ENCODE measurements around the gene CCL2. TPM values are rescaled to one million over a fixed set of nuclear protein-coding genes. Genes with fewer than 3 reads are reported as not detected.

Gene CCL2
- total RNA-seq, 1 donor from 2014 or later = 34.1 TPM

- no peak for DNase-seq
- ATAC-seq = no peak
- intact Hi-C loops (cut with DNase I) = no loop called here
- no peaks in the 10 kb centered on the region for H3K36me3 ChIP-seq
- H3K27ac ChIP-seq = no peak overlapping the region
- no peaks in the 10 kb centered on the region for H3K9me3 ChIP-seq
- H3K4me1 ChIP-seq = peaks cover 15% of the 10 kb centered on the region
- TF ChIP-seq, protein P1, sequence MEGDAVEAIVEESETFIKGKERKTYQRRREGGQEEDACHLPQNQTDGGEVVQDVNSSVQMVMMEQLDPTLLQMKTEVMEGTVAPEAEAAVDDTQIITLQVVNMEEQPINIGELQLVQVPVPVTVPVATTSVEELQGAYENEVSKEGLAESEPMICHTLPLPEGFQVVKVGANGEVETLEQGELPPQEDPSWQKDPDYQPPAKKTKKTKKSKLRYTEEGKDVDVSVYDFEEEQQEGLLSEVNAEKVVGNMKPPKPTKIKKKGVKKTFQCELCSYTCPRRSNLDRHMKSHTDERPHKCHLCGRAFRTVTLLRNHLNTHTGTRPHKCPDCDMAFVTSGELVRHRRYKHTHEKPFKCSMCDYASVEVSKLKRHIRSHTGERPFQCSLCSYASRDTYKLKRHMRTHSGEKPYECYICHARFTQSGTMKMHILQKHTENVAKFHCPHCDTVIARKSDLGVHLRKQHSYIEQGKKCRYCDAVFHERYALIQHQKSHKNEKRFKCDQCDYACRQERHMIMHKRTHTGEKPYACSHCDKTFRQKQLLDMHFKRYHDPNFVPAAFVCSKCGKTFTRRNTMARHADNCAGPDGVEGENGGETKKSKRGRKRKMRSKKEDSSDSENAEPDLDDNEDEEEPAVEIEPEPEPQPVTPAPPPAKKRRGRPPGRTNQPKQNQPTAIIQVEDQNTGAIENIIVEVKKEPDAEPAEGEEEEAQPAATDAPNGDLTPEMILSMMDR (IDR thresholded peaks at IDR 0.05) = no peak
- H3K27me3 ChIP-seq (ENCODE audit: low read depth) = no peaks in the 10 kb centered on the region
- no peak overlapping the region for H3K4me3 ChIP-seq
Observed at GRCh38 chr17:34300652-34301370, 45.7 kb downstream of the CCL2 start.

DNA sequence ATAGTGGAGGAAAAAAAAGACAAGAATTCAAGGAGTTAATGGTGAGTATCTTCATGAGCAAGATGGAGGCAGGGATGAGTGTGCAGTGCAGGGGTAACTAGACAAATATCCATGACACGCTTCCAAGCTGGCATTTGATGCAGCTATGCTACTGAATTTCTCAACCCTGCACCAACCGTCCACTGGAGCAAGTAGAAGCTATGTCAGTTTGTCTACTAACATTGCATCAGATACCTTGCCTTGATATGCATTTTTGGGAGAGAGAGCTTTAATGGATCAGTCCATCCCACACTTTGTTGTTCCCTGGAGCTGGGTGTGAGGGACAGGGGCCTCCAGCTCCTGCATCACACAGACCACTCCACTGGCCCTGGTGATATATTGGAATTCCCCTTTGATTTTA lies 46.9 kb downstream of the CCL2 start:
- intact Hi-C loops (cut with DNase I) = no loop called here
- H3K27ac ChIP-seq = no peak overlapping the region
- TF ChIP-seq, protein P1 (IDR thresholded peaks at IDR 0.05) = no peak
- ATAC-seq (no peak), DNase-seq (no peak)
- H3K36me3 ChIP-seq = no peaks in the 10 kb centered on the region
- no peaks in the 10 kb centered on the region for H3K27me3 ChIP-seq (ENCODE audit: low read depth)
- no peak overlapping the region for H3K4me3 ChIP-seq
- H3K9me3 ChIP-seq = no peaks in the 10 kb centered on the region
- H3K4me1 ChIP-seq = peaks cover 27% of the 10 kb centered on the region

- H3K27me3 ChIP-seq (ENCODE audit: low read depth) = no peaks in the 10 kb centered on the region
- TF ChIP-seq, protein P1 (IDR thresholded peaks at IDR 0.05) = no peak
- no peak overlapping the region for H3K27ac ChIP-seq
- no peaks in the 10 kb centered on the region for H3K36me3 ChIP-seq
- no peaks in the 10 kb centered on the region for H3K9me3 ChIP-seq
- no peak overlapping the region for H3K4me3 ChIP-seq
- DNase-seq = no peak
- peaks cover 34% of the 10 kb centered on the region for H3K4me1 ChIP-seq
- no peak for ATAC-seq
- intact Hi-C loops (cut with DNase I) = no loop called here
Observed at GRCh38 chr17:34302636-34303035, 47.6 kb downstream of the CCL2 start.

DNA sequence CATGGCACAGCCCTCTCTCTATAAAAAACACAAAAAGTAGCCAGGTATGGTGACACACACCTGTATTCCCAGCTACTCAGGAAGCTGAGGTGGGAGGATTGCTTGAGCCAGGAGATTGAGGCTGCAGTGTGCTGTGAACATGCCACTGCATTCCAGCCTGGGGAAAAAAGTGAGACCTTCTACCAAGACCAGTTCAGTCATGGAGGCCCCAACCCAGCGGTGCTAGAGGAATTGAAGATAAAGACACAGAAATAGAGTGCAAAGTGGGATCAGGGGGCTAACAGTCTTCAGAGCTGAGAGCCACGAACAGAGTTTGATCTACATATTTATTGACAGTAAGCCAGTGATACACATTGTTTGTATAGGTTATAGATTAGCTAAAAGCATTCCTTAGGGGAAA lies 48.5 kb downstream of the CCL2 start:
- Histone ChIP-seq H3K9me3 (no peaks in the 10 kb centered on the region), H3K27ac (no peak overlapping the region), H3K4me1 (peaks cover 34% of the 10 kb centered on the region), H3K27me3 (ENCODE audit: low read depth) (no peaks in the 10 kb centered on the region), H3K4me3 (no peak overlapping the region), H3K36me3 (no peaks in the 10 kb centered on the region)
- no peak for ATAC-seq
- TF ChIP-seq, protein P1 (IDR thresholded peaks at IDR 0.05) = no peak
- DNase-seq = no peak
- intact Hi-C loops (cut with DNase I) = no loop called here

GRCh38 chr17:34305061-34305460 lies 50.0 kb downstream of the CCL2 start:
- TF ChIP-seq, protein P1 (IDR thresholded peaks at IDR 0.05) = no peak
- Histone ChIP-seq H3K9me3 (no peaks in the 10 kb centered on the region), H3K27me3 (ENCODE audit: low read depth) (no peaks in the 10 kb centered on the region), H3K4me3 (no peak overlapping the region), H3K27ac (no peak overlapping the region), H3K4me1 (peaks cover 30% of the 10 kb centered on the region), H3K36me3 (no peaks in the 10 kb centered on the region)
- DNase-seq (no peak), ATAC-seq (no peak)
- intact Hi-C loops (cut with DNase I) = no loop called here
